GM12878 (cell line): ENCODE measurements around the gene ZG16B. TPM values are rescaled to one million over a fixed set of nuclear protein-coding genes. Genes with fewer than 3 reads are reported as not detected.

Experiments used
- ATAC-seq: fragments of 200-7000 bp; cut with Tn5 transposase; 3 replicates; pipeline ENCODE4 v1.9.1; 2020; ENCODE audit warnings: mild to moderate bottlenecking, moderate library complexity
- BruUV-seq: library from RNA; stranded (reverse); fragments of 400-500 nt; replicated peaks from 2 replicates; lab custom pipeline; 2021; lab: Mats Ljungman, UMichigan
- CTCF ChIA-PET: fragments of 300-600 bp; sonication (Branson Sonifier 250); formaldehyde crosslinking; extraction: SDS; loops from one replicate; lab custom pipeline; 2021; ENCODE audit warnings: inconsistent platforms; lab: Yijun Ruan, JAX
- POLR2A ChIA-PET: fragments of 350-600 bp; formaldehyde crosslinking; extraction: SDS; loops from one replicate; lab custom pipeline; 2021; ENCODE audit warnings: inconsistent platforms; lab: Charles Lee
- RAD21 ChIA-PET: fragments of 300-600 bp; sonication (Branson Sonifier 250); formaldehyde crosslinking; loops from one replicate; lab custom pipeline; 2023; ENCODE audit warnings: antibody characterized with exemption; ENCODE audit not compliant: unreplicated experiment; lab: Charles Lee
- SMC1A ChIA-PET: fragments of 300-600 bp; sonication (Branson Sonifier 250); formaldehyde crosslinking; loops from one replicate; lab custom pipeline; 2023; ENCODE audit not compliant: unreplicated experiment, uncharacterized antibody; lab: Charles Lee
- DNase-seq: peaks from one replicate; pipeline ENCODE4 v3.0.0-alpha.2; 2011; ENCODE audit warnings: low read depth, low spot score
- FAIRE-seq: peaks from 3 replicates; lab custom pipeline; 2011; peaks lifted over from hg19 to GRCh38; lab: Jason Lieb, UNC
- H2AFZ ChIP-seq: 2 replicates; pipeline ENCODE4 v1.6.0; 2011; ENCODE audit warnings: low read depth, low read length, control low read depth; ENCODE audit not compliant: control insufficient read depth
- H3K27ac ChIP-seq: 2 replicates; pipeline ENCODE4 v1.5.1; 2011; ENCODE audit warnings: control low read depth; ENCODE audit not compliant: control insufficient read depth, insufficient read depth
- H3K27me3 ChIP-seq, 2 experiments: replicated peaks in 1 of 2; 2 replicates each; pipeline versions ENCODE4 v1.6.0 to v1.6.1; 2011; ENCODE audit warnings: low read length in 1 of 2; ENCODE audit not compliant: control insufficient read depth in 2 of 2, insufficient read depth in 2 of 2
- H3K36me3 ChIP-seq, 2 experiments: 2 replicates each; pipeline ENCODE4 v1.5.1; 2011; ENCODE audit warnings: low read length in 1 of 2; ENCODE audit not compliant: control insufficient read depth in 2 of 2, insufficient read depth in 2 of 2
- H3K4me1 ChIP-seq: 2 replicates; pipeline ENCODE4 v1.6.1; 2011; ENCODE audit warnings: mild to moderate bottlenecking, low read length, moderate library complexity, mixed read lengths; ENCODE audit not compliant: control insufficient read depth, insufficient read depth
- H3K4me2 ChIP-seq: 2 replicates; pipeline ENCODE4 v1.6.0; 2011; ENCODE audit warnings: control low read depth; ENCODE audit not compliant: control insufficient read depth, insufficient read depth
- H3K4me3 ChIP-seq: fragments of 200-600 bp; sonication (generic); 2 replicates; pipeline ENCODE4 v1.5.1; 2016
- H3K79me2 ChIP-seq: 2 replicates; pipeline ENCODE4 v1.6.0; 2011; ENCODE audit warnings: low read length; ENCODE audit not compliant: control insufficient read depth, insufficient read depth
- H3K9ac ChIP-seq: 2 replicates; pipeline ENCODE4 v1.8.0; 2011; ENCODE audit warnings: low read length, control low read depth, mixed read lengths; ENCODE audit not compliant: control insufficient read depth, insufficient read depth
- H3K9me3 ChIP-seq: replicated peaks from 3 replicates; pipeline ENCODE4 v1.5.1; 2011; ENCODE audit warnings: mild to moderate bottlenecking, low read length; ENCODE audit not compliant: control insufficient read depth, insufficient read depth
- H4K20me1 ChIP-seq: 2 replicates; pipeline ENCODE4 v1.6.0; 2011; ENCODE audit not compliant: control insufficient read depth, insufficient read depth
- CBX5 ChIP-seq: sonication (generic); IDR thresholded peaks from 2 replicates; pipeline ENCODE4 v1.6.1; 2016; ENCODE audit warnings: low read depth, moderate library complexity, mild to moderate bottlenecking, inconsistent platforms
- CEBPB ChIP-seq, 2 experiments: fragments of 150-350 bp in 1 of 2; IDR thresholded peaks; 2 replicates each; pipeline ENCODE4 v1.6.1; 2012 to 2014; ENCODE audit warnings: low read depth in 2 of 2, low read length in 2 of 2, borderline replicate concordance in 1 of 2, inconsistent platforms in 1 of 2
- CHD2 ChIP-seq: IDR thresholded peaks from 2 replicates; pipeline ENCODE4 v1.6.1; 2011; ENCODE audit warnings: low read depth, low read length, improper control_type of control experiment, borderline replicate concordance
- ETV6 ChIP-seq, 2 experiments: fragments of 450-650 bp in 1 of 2; IDR thresholded peaks in 1 of 2; conservative IDR thresholded peaks in 1 of 2; 2 replicates each; pipeline ENCODE4 v1.6.1; 2014; ENCODE audit warnings: antibody characterized with exemption in 1 of 2, borderline replicate concordance in 1 of 2, low read depth in 1 of 2, mild to moderate bottlenecking in 1 of 2, moderate library complexity in 1 of 2
- GABPA ChIP-seq: IDR thresholded peaks from 2 replicates; pipeline ENCODE4 v1.6.1; 2014; ENCODE audit warnings: antibody characterized with exemption, low read depth, mild to moderate bottlenecking, inconsistent platforms
- HDAC6 ChIP-seq: fragments of 200-600 bp; sonication (generic); IDR thresholded peaks from one replicate; pipeline ENCODE4 v1.8.0; 2017; ENCODE audit warnings: antibody characterized with exemption; ENCODE audit not compliant: unreplicated experiment
- MEF2B ChIP-seq: fragments of 450-650 bp; IDR thresholded peaks from 2 replicates; pipeline ENCODE4 v1.6.1; 2018; ENCODE audit warnings: mild to moderate bottlenecking, moderate library complexity; ENCODE audit not compliant: partially characterized antibody, poor library complexity, severe bottlenecking
- MXI1 ChIP-seq: fragments of 150-350 bp; IDR thresholded peaks from 2 replicates; pipeline ENCODE4 v1.6.1; 2011; ENCODE audit warnings: low read depth, mild to moderate bottlenecking, inconsistent platforms, low read length, improper control_type of control experiment
- NFXL1 ChIP-seq: fragments of 450-650 bp; IDR thresholded peaks from 2 replicates; pipeline ENCODE4 v1.6.1; 2017; ENCODE audit warnings: antibody characterized with exemption, mild to moderate bottlenecking, borderline replicate concordance
- PAX8 ChIP-seq: fragments of 450-650 bp; IDR thresholded peaks from 2 replicates; pipeline ENCODE4 v1.6.1; 2017; ENCODE audit warnings: mild to moderate bottlenecking, moderate library complexity
- PML ChIP-seq: IDR thresholded peaks from 2 replicates; pipeline ENCODE4 v1.6.1; 2012; ENCODE audit warnings: low read length, inconsistent platforms
- RAD51 ChIP-seq: fragments of 450-650 bp; IDR thresholded peaks from 2 replicates; pipeline ENCODE4 v1.6.1; 2016; ENCODE audit warnings: moderate library complexity, mild to moderate bottlenecking, inconsistent platforms
- SIN3A ChIP-seq: IDR thresholded peaks from 2 replicates; pipeline ENCODE4 v1.6.1; 2012; ENCODE audit warnings: low read depth, low read length, improper control_type of control experiment
- SUPT20H ChIP-seq: IDR thresholded peaks from 2 replicates; pipeline ENCODE4 v1.6.1; 2011; ENCODE audit warnings: low read depth, mild to moderate bottlenecking, low read length, moderate library complexity, borderline replicate concordance; ENCODE audit not compliant: control insufficient read depth
- ZSCAN29 ChIP-seq: fragments of 450-650 bp; IDR thresholded peaks from 2 replicates; pipeline ENCODE4 v1.6.1; 2017; ENCODE audit warnings: mild to moderate bottlenecking, moderate library complexity
- WGBS: methylation state at CpG from one replicate; pipeline ENCODE4 v1.1.6; 2016; ENCODE audit warnings: low lambda C conversion rate; ENCODE audit not compliant: insufficient replicate concordance, insufficient coverage; ENCODE audit errors: missing lambda C conversion rate; 5-methylcytosine and 5-hydroxymethylcytosine counted together
- in situ Hi-C: fragments of 300-500 bp; cut with MboI; formaldehyde crosslinking; loops from 9 replicates; pipeline ENCODE4 v1.14.3; 2018; ENCODE audit warnings: mixed read lengths
- intact Hi-C: fragments of 100-400 bp; cut with micrococcal nuclease; formaldehyde crosslinking; loops from one replicate; pipeline ENCODE4 v1.14.2; 2022; ENCODE audit not compliant: unreplicated experiment
- polyA plus RNA-seq, 11 experiments: library from polyadenylated mRNA; depleted of rRNA in 4 of 11; unstranded in 6 of 11; stranded (reverse) in 5 of 11; fragments of >200 nt; fragmentation: Nextera tagmentation in 4 of 11; fragmentation: Illumina TruSeq in 1 of 11; extraction: Ambion mirVana in 4 of 11; extraction: Trizol in 1 of 11; gene quantifications; 1 replicate in 1 of 11; 2 replicates in 10 of 11; pipeline versions ENCODE4 v1.2.1 to v1.2.3, GENCODE V29; 2011 to 2016; ENCODE audit warnings: inconsistent platforms in 2 of 11, missing spikeins in 2 of 11, low read depth in 1 of 11
- total RNA-seq, 4 experiments: library from RNA; depleted of rRNA in 3 of 4; stranded (reverse); fragments of >200 nt in 3 of 4; fragmentation: Illumina TruSeq in 1 of 4; extraction: Trizol in 1 of 4; gene quantifications; 2 replicates each; pipeline versions ENCODE4 v1.2.1 to v1.2.3, GENCODE V29; 2013 to 2021
- TF ChIP-seq, protein P1 (sequence below): fragments of 450-650 bp; conservative IDR thresholded peaks from 2 replicates; pipeline ENCODE4 v1.6.1; 2017; ENCODE audit warnings: mild to moderate bottlenecking, moderate library complexity

Gene ZG16B
- total and polyA plus RNA-seq, 10 of the 15 experiments (the other 5 are each of a cell fraction or from before 2014, with no cell fraction given) = 1.00 to 11.6 (median 5.8) TPM

DNA sequence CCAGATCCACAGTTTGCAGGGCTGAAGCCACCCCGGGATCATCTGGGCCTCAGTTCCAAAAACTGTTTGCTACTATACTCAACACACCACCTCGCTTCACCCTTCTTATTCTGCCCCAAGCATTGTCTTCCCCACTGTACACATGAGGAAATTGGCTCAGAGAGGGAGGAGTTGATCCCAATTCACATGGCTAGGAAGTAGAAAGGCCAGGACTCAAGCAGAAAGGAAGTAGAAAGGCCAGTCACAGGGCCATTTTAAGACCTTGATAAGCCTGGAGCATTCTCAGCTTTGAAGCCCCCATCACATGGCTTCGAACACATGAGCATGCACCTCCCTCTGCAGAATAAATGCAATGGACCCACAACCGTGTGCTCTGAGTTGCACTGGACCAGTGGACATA lies 35.5 kb downstream of the ZG16B start:
- DNase-seq = no peak
- Histone ChIP-seq H3K4me2 (no peak overlapping the region), H3K9ac (no peak overlapping the region), H3K79me2 (no peaks in the 10 kb centered on the region), H2AFZ (no peak overlapping the region), H3K9me3 (no peaks in the 10 kb centered on the region), H3K36me3 (no peaks in the 10 kb centered on the region), H3K27me3 (no peaks in the 10 kb centered on the region; a peak in 1 of 4 replicates), H3K4me1 (peaks cover 4% of the 10 kb centered on the region), H3K4me3 (no peak overlapping the region), H3K27ac (no peak overlapping the region), H4K20me1 (no peaks in the 10 kb centered on the region)
- TF ChIP-seq GABPA (no peak), PML (no peak), RAD51 (no peak)
- no TSS peak for BruUV-seq
- in situ Hi-C loops = no loop called here
- SMC1A ChIA-PET = interaction anchor here (1.0 kb wide), 1 partner anchor 9 kb away, joined by 3 read pairs; no protein-coding TSS in a partner anchor
- RAD21 ChIA-PET = no interaction called here
- CTCF ChIA-PET = interaction anchor here (1.5 kb wide), 1 partner anchor 26 kb away, joined by 3 read pairs; no protein-coding TSS in a partner anchor
- 23% methylated on average over 4 of the region's 4 CpGs for WGBS
- POLR2A ChIA-PET = interaction anchor here (0.9 kb wide), 1 partner anchor 17 kb away, joined by 3 read pairs; the partner anchor contains the start of gene FLYWCH2
- no peak for FAIRE-seq
- intact Hi-C loops = loop anchor here (10.0 kb wide), 1 partner anchor 141 kb away; the partner anchor contains the start of gene PRSS27
- ATAC-seq = no peak

DNA sequence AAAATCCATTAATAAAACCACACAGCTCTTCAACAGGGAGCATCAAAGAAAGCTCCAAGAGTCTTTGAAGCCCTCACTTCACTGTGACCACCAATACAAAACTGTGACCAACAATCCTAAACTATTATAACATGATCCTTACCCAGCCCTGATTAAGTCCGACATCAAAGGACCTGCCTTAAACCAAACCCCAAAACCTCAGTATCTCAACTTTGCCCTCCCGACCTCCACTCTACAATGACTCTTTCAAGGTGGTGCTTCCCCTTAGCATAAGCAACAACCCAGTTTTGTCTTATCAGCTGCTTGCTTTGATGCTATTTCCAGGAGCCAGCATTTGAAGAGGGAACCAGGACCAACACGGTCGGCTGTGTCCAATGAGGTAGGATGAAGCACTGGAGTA lies 36.3 kb downstream of the ZG16B start:
- H3K9me3 ChIP-seq = no peaks in the 10 kb centered on the region
- ATAC-seq = no peak
- H4K20me1 ChIP-seq = no peaks in the 10 kb centered on the region
- CTCF ChIA-PET = interaction anchor here (1.5 kb wide), 1 partner anchor 27 kb away, joined by 3 read pairs; no protein-coding TSS in a partner anchor
- H3K4me1 ChIP-seq = peaks cover 4% of the 10 kb centered on the region
- no peak overlapping the region for H3K4me3 ChIP-seq
- intact Hi-C loops (loop anchor here (10.0 kb wide), 1 partner anchor 142 kb away; the partner anchor contains the start of gene PRSS27), in situ Hi-C loops (no loop called here)
- no peak overlapping the region for H2AFZ ChIP-seq
- 91% methylated on average over 4 of the region's 4 CpGs for WGBS
- FAIRE-seq = no peak
- no peaks in the 10 kb centered on the region for H3K79me2 ChIP-seq
- H3K4me2 ChIP-seq = no peak overlapping the region
- SMC1A ChIA-PET = interaction anchor here (1.0 kb wide), 1 partner anchor 8 kb away, joined by 3 read pairs; no protein-coding TSS in a partner anchor
- no peak for DNase-seq
- no peak overlapping the region for H3K9ac ChIP-seq
- RAD21 ChIA-PET = interaction anchor here (1.4 kb wide), 1 partner anchor 43 kb away, joined by 3 read pairs; no protein-coding TSS in a partner anchor
- no peak overlapping the region for H3K27ac ChIP-seq
- no TSS peak for BruUV-seq
- no peaks in the 10 kb centered on the region for H3K36me3 ChIP-seq
- POLR2A ChIA-PET = no interaction called here
- no peaks in the 10 kb centered on the region; a peak in 1 of 4 replicates for H3K27me3 ChIP-seq
- TF ChIP-seq CBX5 (no peak), SIN3A (no peak), ZSCAN29 (no peak), MEF2B (no peak), PAX8 (no peak), CHD2 (no peak), SUPT20H (no peak), HDAC6 (no peak), ETV6 (conservative IDR thresholded peaks at IDR 0.05 in 1 of 2, IDR thresholded peaks at IDR 0.05 in 1 of 2; ENCODE audit: borderline replicate concordance in 1 of 2, low read depth in 1 of 2) (no peak), CEBPB (IDR thresholded peaks at IDR 0.05; ENCODE audit: borderline replicate concordance in 1 of 2, low read depth in 2 of 2, low read length in 2 of 2) (no peak), NFXL1 (no peak), MXI1 (no peak)
- TF ChIP-seq, protein P1, sequence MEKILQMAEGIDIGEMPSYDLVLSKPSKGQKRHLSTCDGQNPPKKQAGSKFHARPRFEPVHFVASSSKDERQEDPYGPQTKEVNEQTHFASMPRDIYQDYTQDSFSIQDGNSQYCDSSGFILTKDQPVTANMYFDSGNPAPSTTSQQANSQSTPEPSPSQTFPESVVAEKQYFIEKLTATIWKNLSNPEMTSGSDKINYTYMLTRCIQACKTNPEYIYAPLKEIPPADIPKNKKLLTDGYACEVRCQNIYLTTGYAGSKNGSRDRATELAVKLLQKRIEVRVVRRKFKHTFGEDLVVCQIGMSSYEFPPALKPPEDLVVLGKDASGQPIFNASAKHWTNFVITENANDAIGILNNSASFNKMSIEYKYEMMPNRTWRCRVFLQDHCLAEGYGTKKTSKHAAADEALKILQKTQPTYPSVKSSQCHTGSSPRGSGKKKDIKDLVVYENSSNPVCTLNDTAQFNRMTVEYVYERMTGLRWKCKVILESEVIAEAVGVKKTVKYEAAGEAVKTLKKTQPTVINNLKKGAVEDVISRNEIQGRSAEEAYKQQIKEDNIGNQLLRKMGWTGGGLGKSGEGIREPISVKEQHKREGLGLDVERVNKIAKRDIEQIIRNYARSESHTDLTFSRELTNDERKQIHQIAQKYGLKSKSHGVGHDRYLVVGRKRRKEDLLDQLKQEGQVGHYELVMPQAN = no peak
